PC-9 (cell line): Measurements from ENCODE around the gene DGLUCY.

ENCODE experiments used
- CTCF ChIP-seq: fragments of 200-600 bp; sonication (generic); conservative IDR thresholded peaks from 2 replicates; pipeline ENCODE4 v1.6.1; 2017; ENCODE audit warnings: mixed run types, antibody characterized with exemption, mild to moderate bottlenecking, moderate library complexity
- EZH2 ChIP-seq: fragments of 200-600 bp; sonication (generic); IDR thresholded peaks from 2 replicates; pipeline ENCODE4 v1.8.0; 2017; ENCODE audit warnings: antibody characterized with exemption, low read depth

- TF ChIP-seq EZH2 (no peak), CTCF (no peak)
These were observed 25.9 kb downstream of the DGLUCY start for GRCh38 chr14:91139776-91140175.
